Suppressor macrophage treated with lipopolysaccharide for 4 hours (primary cell): ENCODE measurements around the gene SARS2.
A peak's percentile ranks its signal among the peaks of the same experiment; 100 is the strongest.
"Not testable (repeated sequence)": the region's sequence is repeated elsewhere in the genome, so short reads cannot be mapped to it uniquely, and the experiment has no call there.

ENCODE experiments used
- DNase-seq: peaks from one replicate; pipeline ENCODE4 v3.0.0-alpha.2; 2020

SARS2 gene

GRCh38 chr19:38889803-38890202, 40.8 kb downstream of the SARS2 start:
- DNase-seq, result no peak

GRCh38 chr19:38888876-38889275, 41.7 kb downstream of the SARS2 start:
- no peak for DNase-seq

GRCh38 chr19:38884691-38885090, 45.9 kb downstream of the SARS2 start:
- not testable (repeated sequence) for DNase-seq

DNA sequence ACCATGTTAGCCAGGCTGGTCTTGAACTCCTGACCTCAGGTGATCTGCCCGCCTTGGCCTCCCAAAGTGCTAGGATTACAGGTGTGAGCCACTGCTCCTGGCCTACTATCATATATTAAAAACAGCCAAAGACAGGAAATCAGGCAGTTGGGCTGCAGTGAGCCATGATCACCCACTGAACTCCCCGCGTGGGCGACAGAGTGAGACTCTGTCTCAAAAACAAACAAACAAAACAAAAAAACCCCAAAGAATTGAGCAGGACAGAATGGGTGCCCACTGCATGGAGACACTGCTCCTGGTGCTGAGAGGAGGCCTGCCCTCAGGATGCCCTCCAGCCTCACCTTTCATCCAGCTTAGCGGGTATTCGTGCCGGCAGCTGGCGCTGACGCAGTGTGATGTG, 47.3 kb downstream of the SARS2 start:
- DNase-seq, result no peak

- DNase-seq, result no peak
Measured at GRCh38 chr19:38880882-38881609, 49.5 kb downstream of the SARS2 start.

DNA sequence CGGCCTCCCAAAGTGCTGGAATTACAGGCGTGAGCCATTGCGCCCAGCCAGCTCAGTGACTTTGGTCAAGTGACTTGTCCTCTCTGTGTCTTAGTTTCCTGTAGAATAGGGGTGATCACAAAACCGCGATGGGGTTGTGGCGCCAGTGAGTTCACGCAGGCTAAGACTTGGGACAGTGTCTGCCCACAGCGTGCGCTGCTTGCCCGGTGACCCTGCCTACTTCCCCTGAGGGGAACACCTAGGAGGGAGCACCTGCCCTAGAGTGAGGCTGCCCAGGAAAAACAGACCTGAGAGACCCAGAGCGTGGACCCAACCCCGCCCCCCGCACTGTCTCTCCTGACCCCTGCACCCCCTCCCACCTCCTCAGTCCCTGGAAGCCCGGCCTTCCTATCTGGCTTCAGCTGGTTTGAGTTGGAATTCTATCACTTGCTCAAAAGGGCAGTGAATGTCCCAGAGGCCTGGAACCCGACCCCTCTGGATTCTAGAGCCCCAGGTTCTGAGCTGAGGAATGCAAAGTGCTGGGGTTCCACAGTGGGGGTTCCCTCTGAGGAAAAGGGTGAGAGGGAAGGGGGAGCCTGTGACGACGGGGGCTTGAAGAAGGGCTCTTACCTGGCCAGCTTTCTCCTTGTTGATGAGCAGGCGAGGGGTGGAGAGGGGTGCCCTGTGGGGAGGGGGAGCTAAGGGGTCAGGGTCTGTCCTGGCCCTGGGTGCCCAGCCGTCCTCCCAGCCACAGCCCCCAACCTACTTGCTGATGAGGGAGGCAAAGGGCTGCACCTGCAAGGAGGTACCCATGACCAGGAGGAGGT, 50.3 kb downstream of the SARS2 start:
- no peak for DNase-seq

GRCh38 chr19:38879400-38879751, 51.2 kb downstream of the SARS2 start:
- DNase-seq, result no peak

DNA sequence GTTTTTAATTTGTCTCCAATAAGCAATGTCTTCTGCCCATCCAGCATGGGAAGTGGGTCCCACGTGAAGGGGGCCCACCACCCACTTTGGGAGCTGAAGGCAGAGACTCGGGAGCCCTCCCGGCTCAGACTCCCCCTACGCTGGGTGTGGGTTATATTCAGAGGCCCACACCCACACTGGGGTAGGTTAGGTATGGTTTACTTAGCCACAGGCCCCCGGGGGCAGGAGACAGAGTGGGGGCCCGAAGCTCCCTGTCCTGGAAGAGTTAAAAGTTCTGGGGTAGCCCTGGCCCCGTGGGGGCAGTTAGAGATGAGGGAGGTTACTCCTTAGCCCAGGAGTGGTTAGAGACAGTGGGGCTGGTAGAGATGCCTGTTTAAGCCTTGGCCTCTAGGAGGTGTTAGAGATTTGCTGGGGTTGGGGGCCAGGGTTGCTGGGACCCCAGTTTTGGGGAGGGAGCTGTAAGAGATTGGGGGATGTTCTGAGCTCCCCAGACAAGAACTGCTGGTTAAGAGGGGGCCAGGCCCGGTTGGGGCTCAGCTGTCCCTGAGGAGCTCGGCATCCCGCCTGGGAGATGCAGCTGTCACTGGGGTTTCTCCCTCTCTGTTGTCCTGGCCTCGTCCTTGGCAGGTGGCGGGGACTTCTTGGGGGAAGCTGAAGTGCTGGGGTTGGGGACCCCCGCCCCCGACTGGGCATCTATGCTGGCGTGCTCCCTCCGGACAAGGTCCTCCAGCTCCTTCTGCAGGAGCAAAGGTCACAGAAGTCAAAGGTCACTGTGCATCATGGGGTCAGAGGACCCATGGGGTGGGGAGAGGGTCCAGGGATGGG, 51.8 kb downstream of the SARS2 start:
- DNase-seq, result no peak

DNA sequence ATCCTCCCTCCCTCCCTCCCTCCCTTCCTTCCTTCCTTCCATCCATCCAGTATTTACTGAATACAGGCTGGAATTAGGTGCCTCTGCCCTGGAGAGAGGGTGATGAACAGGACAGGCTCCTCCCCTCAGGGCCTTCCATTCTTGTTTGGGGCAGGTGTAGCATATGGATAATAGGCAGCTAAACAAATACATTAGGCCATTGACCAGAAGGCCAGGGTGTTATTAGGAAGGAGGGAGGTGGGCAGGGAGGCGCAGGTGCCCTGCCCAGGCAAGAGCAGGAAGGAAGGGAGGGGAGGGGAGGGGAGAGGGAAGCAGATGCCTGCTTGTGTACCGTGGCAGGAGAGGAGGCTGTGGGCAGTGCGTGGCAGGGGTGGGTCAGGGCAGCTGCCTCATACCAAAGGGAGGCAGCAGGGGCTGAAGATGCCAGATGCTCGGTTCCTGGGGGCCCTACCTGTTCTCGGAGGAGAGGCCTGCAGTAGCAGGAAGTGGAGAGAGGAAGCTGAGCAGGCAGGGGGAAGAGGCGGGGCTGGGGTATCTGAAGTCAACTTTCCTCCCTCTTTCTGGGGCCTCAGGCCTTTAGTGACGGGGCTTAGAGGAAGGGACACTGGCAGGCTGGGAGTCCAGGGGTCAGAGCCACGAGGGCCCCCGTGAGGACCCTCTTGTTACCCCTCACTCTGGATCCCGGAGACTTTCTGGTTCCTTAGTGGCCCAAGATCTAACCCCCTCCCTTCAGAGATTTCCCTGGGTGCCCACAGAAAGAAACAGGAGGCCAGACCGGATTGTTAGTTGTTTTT, 52.6 kb downstream of the SARS2 start, which contains the start of gene RINL:
Gene RINL (minus strand): TSS at position 495 of the 794 bp plus-strand sequence. CDS start 1,533 bp downstream, outside the sequence.
- peak; percentile 28 for DNase-seq

GRCh38 chr19:38875656-38876395, 54.7 kb downstream of the SARS2 start:
- no peak for DNase-seq

- not testable (repeated sequence) for DNase-seq
Measured at GRCh38 chr19:38873400-38873799, 57.2 kb downstream of the SARS2 start.

DNA sequence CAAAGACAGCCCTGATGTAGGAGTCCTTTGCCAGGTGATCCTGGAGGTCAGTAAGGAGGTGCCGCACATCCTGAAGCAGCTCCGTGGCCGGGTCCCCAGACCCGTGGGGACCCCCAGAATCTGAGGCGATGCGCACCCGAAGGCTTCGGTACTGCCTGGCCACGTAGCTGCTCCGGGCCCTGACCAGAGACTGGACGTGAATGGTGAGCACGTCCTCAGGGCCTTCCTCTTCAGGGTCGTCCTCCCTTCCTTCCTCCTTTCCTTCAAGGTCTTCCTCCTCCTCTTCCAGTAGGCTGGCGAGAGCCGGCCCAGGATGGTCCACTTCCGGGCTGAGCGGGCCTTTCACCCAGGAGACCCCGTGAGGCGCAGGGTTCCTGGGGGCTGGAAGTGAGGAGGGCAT, 60.0 kb downstream of the SARS2 start:
- no peak for DNase-seq

DNA sequence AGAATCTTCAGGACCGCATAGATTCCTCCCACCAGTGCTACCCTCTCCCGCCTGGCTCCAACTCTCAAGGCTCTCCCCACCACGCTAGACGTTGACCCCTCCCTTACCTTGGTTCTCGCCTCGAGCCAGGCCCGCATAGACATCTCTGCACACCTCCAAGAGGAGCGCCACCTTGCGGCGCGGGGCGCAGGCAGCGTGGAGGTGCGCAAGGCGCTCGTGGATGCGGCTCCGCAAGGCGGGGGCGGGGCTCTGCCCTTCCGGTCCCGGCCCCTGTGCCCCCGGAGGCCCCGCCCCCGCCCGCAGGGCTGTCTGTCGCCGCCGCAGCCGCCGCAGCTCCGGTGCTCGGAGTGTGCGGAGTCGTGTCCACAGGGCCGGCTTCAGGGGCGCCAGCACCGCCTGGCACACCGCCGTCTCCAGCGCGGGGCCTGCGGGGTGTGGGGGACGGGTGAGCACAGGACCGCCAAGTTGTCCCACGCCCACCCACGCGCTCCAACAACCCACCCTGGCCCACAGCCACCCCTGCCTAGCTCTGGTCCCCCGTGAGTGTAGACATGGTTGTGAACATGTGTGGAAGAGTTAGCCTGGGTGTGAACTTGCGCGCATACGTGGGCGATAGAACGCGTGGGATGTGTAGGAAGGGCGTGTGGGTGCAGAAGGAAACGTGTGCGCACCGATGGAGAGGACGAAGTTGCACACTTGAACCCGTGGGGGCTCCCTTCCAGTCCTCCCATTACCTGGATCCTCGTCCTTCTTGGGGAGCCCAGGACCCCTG, 60.5 kb downstream of the SARS2 start:
- DNase-seq, result peak; percentile 80

DNA sequence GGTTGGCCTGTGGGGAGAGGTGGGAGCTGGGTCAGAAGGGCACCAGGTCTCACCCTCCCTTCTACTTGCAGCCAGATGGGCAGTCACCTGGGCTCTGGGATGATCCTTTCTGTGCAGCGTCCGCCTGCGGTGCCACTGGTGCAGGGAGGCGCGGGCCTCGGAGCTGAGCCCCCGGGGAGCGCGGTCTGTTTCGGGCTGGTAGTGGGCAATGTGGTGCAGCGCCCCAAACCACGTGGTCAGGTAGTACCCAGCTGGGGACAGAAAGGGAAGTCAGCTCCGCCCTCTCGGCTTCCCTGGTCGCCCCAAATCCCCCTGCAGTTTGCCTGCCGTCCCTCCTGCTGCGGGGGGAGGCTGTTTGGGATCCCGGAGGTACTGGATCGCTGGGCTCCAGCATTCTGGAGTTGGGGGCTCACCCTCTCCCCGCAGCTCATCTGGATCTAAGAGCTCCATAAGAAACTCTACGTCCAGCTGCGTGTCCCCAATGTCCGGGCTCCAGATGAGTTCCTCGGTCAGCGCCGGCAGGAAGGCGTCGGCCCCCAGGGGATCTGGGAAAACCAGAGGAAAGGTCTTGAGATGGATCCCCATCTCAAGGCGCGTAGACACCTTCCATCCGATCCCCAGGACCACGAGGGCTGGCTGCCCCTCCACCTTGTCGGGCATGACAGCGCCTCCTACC, 61.3 kb downstream of the SARS2 start:
- no peak for DNase-seq

DNA sequence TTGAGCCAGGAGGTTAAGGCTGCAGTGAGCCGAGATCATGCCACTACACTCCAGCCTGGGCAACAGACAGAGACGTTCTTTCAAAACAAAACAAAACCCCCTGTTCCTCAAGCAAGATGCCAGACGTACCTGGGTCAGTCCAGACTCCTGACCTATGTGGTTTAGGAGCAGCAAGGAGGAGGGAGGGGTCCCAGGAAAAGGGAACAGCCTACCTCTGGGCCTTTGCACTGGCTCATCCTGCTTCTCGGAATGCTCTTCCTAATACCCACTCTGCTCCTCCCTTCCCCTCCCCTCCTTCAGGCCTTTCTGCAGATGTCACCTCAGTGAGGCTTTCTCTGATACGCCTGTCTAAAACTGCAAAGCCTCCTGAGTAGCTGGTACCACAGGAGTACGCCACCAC, 62.0 kb downstream of the SARS2 start:
- no peak for DNase-seq

- no peak for DNase-seq
Measured at GRCh38 chr19:38867171-38867780, 63.3 kb downstream of the SARS2 start.
